Liver (tissue), 9 donors: ENCODE measurements around the gene TOM1L2. TPM values are rescaled to one million over a fixed set of nuclear protein-coding genes. Genes with fewer than 3 reads are reported as not detected.

Experiments
- DNase-seq: peaks from one replicate; pipeline ENCODE4 v3.0.0-alpha.2; 2017; ENCODE audit warnings: low spot score
- H3K27ac ChIP-seq, 2 donors: one replicate each; pipeline ENCODE4 v1.7.0; 2013; ENCODE audit warnings: inconsistent platforms in 2 of 2, low read length in 2 of 2, control low read depth in 1 of 2, low read depth in 1 of 2, mild to moderate bottlenecking in 1 of 2
- H3K27me3 ChIP-seq, 4 donors: one replicate each; pipeline versions ENCODE4 v1.6.1 to v1.7.0; 2013; ENCODE audit warnings: low read length in 3 of 4, inconsistent platforms in 1 of 4, mild to moderate bottlenecking in 1 of 4, moderate library complexity in 1 of 4; ENCODE audit not compliant: control insufficient read depth in 4 of 4, insufficient read depth in 4 of 4
- H3K36me3 ChIP-seq, 4 donors: one replicate each; pipeline versions ENCODE4 v1.6.1 to v1.7.0; 2013; ENCODE audit warnings: low read length in 3 of 4, mild to moderate bottlenecking in 3 of 4, low read depth in 1 of 4, moderate library complexity in 1 of 4; ENCODE audit not compliant: control insufficient read depth in 4 of 4, insufficient read depth in 3 of 4
- H3K4me1 ChIP-seq, 4 donors: one replicate each; pipeline versions ENCODE4 v1.6.1 to v1.7.0; 2013; ENCODE audit warnings: low read length in 3 of 4, mild to moderate bottlenecking in 3 of 4, moderate library complexity in 1 of 4; ENCODE audit not compliant: control insufficient read depth in 4 of 4, insufficient read depth in 4 of 4
- H3K4me3 ChIP-seq, 3 donors: one replicate each; pipeline versions ENCODE4 v1.6.1 to v1.7.0; 2013; ENCODE audit warnings: low read length in 3 of 3, control low read depth in 1 of 3, low read depth in 1 of 3, mild to moderate bottlenecking in 1 of 3
- H3K9ac ChIP-seq, 2 donors: one replicate each; pipeline ENCODE4 v1.7.0; 2013; ENCODE audit warnings: low read length in 2 of 2, mild to moderate bottlenecking in 2 of 2, moderate library complexity in 2 of 2, control low read depth in 1 of 2, low read depth in 1 of 2
- H3K9me3 ChIP-seq, 4 donors: one replicate each; pipeline versions ENCODE4 v1.6.1 to v1.7.0; 2013; ENCODE audit warnings: low read length in 3 of 4; ENCODE audit not compliant: control insufficient read depth in 4 of 4
- EGR1 ChIP-seq, 2 donors: IDR thresholded peaks; 2 replicates each; pipeline ENCODE4 v1.6.1; 2016 to 2018; ENCODE audit warnings: antibody characterized with exemption in 2 of 2, low read depth in 2 of 2
- FOXA1 ChIP-seq: IDR thresholded peaks from 2 replicates; pipeline ENCODE4 v1.6.1; 2016; ENCODE audit warnings: antibody characterized with exemption
- FOXA2 ChIP-seq: IDR thresholded peaks from 2 replicates; pipeline ENCODE4 v1.6.1; 2016; ENCODE audit warnings: antibody characterized with exemption
- GABPA ChIP-seq, 2 donors: IDR thresholded peaks in 1 of 2; conservative IDR thresholded peaks in 1 of 2; 2 replicates each; pipeline ENCODE4 v1.6.1; 2016; ENCODE audit warnings: antibody characterized with exemption in 2 of 2, mild to moderate bottlenecking in 1 of 2, moderate library complexity in 1 of 2
- HNF4A ChIP-seq, 2 donors: conservative IDR thresholded peaks; 2 replicates each; pipeline ENCODE4 v1.6.1; 2016; ENCODE audit warnings: antibody characterized with exemption in 2 of 2, mild to moderate bottlenecking in 2 of 2
- HNF4G ChIP-seq: IDR thresholded peaks from 2 replicates; pipeline ENCODE4 v1.6.1; 2016; ENCODE audit warnings: antibody characterized with exemption
- JUND ChIP-seq, 2 donors: IDR thresholded peaks; 2 replicates each; pipeline ENCODE4 v1.6.1; 2016; ENCODE audit warnings: antibody characterized with exemption in 2 of 2
- NR2F2 ChIP-seq: IDR thresholded peaks from 2 replicates; pipeline ENCODE4 v1.6.1; 2016; ENCODE audit warnings: antibody characterized with exemption
- RAD21 ChIP-seq, 2 donors: IDR thresholded peaks; 2 replicates each; pipeline ENCODE4 v1.6.1; 2016; ENCODE audit warnings: antibody characterized with exemption in 2 of 2, mild to moderate bottlenecking in 2 of 2
- RXRA ChIP-seq, 2 donors: IDR thresholded peaks; 2 replicates each; pipeline ENCODE4 v1.6.1; 2017 to 2018; ENCODE audit warnings: antibody characterized with exemption in 2 of 2, mild to moderate bottlenecking in 1 of 2
- SP1 ChIP-seq: IDR thresholded peaks from 2 replicates; pipeline ENCODE4 v1.6.1; 2018; ENCODE audit warnings: antibody characterized with exemption, mild to moderate bottlenecking
- TAF1 ChIP-seq: conservative IDR thresholded peaks from 2 replicates; pipeline ENCODE4 v1.6.1; 2016; ENCODE audit warnings: antibody characterized with exemption, mild to moderate bottlenecking
- YY1 ChIP-seq: IDR thresholded peaks from 2 replicates; pipeline ENCODE4 v1.6.1; 2016; ENCODE audit warnings: antibody characterized with exemption, mild to moderate bottlenecking
- WGBS: extraction: QIAGEN DNeasy Blood & Tissue Kit; methylation state at CpG from one replicate; pipeline ENCODE4 v1.1.7; 2013; 5-methylcytosine and 5-hydroxymethylcytosine counted together
- polyA plus RNA-seq, 2 donors: library from polyadenylated mRNA; stranded (reverse) in 1 of 2; unstranded in 1 of 2; fragments of 200-250 nt in 1 of 2; fragments of >200 nt in 1 of 2; fragmentation: Nextera tagmentation in 1 of 2; extraction: Ambion mirVana in 1 of 2; gene quantifications; one replicate each; pipeline versions ENCODE4 v1.2.1 to v1.2.3, GENCODE V29; 2013 to 2015
- total RNA-seq, 2 donors: library from RNA; depleted of rRNA; stranded (reverse); fragments of >200 nt; gene quantifications; one replicate each; pipeline ENCODE4 v1.2.3, GENCODE V29; 2014
- TF ChIP-seq, protein P1 (sequence below): IDR thresholded peaks from 2 replicates; pipeline ENCODE4 v1.6.1; 2016; ENCODE audit warnings: antibody characterized with exemption, mild to moderate bottlenecking
- TF ChIP-seq, protein P2 (sequence below): IDR thresholded peaks from 2 replicates; pipeline ENCODE4 v1.6.1; 2016; ENCODE audit warnings: antibody characterized with exemption
- TF ChIP-seq, protein P3 (sequence below): IDR thresholded peaks from 2 replicates; pipeline ENCODE4 v1.6.1; 2016; ENCODE audit warnings: antibody characterized with exemption
- TF ChIP-seq, protein P4 (sequence below): IDR thresholded peaks from 2 replicates; pipeline ENCODE4 v1.6.1; 2016; ENCODE audit warnings: antibody characterized with exemption
- TF ChIP-seq, protein P5 (sequence below): fragments of 150-350 bp; IDR thresholded peaks from 2 replicates; pipeline ENCODE4 v1.5.1; 2017; ENCODE audit warnings: improper control_type of control experiment, low read depth, low read length; ENCODE audit not compliant: missing input control
- donor health status: healthy.
- donor health status: healthy.
- donor health status: healthy.
- donor health status: healthy.
- donor health status: healthy.

Gene TOM1L2
- total and polyA plus RNA-seq, 4 donors = 5.0 to 24.0 (median 9.3) TPM

DNA sequence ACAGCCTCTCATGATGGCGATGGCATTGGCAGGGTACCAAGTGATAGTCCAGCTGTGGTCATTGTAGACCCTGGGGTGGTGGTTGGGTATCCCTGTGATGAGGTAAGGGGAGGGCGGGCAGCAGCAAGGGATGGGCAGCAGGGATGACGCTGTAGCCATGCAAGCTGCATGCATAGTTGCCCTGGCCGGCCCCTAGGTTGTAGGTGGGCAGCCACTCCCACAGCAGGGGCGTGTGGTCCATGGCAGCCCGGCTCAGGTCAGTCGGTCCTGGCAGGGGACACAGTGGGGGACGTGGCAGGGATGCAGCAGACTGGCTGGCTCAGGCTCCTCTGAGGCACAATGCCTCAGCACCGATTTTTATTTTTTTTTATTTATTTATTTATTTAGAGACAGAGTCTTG, 9.1 kb upstream of the TOM1L2 start:
- Histone ChIP-seq H3K9me3 (no peaks in the 10 kb centered on the region), H3K4me3 (no peak overlapping the region), H3K27me3 (no peaks in the 10 kb centered on the region), H3K9ac (no peak overlapping the region), H3K4me1 (peaks cover 0 to 4% (median 0%) of the 10 kb centered on the region in 4 donors), H3K27ac (no peak overlapping the region), H3K36me3 (no peaks in the 10 kb centered on the region)
- TF ChIP-seq TAF1 (no peak), GABPA (IDR thresholded peaks at IDR 0.05 in 1 of 2, conservative IDR thresholded peaks at IDR 0.05 in 1 of 2) (no peak), SP1 (no peak), RXRA (IDR thresholded peaks at IDR 0.05) (no peak), FOXA2 (no peak), EGR1 (IDR thresholded peaks at IDR 0.05; ENCODE audit: low read depth in 2 of 2) (no peak), HNF4A (conservative IDR thresholded peaks at IDR 0.05) (no peak), NR2F2 (no peak), HNF4G (no peak), JUND (IDR thresholded peaks at IDR 0.05) (no peak), RAD21 (IDR thresholded peaks at IDR 0.05) (no peak), FOXA1 (no peak)
- TF ChIP-seq, protein P1, sequence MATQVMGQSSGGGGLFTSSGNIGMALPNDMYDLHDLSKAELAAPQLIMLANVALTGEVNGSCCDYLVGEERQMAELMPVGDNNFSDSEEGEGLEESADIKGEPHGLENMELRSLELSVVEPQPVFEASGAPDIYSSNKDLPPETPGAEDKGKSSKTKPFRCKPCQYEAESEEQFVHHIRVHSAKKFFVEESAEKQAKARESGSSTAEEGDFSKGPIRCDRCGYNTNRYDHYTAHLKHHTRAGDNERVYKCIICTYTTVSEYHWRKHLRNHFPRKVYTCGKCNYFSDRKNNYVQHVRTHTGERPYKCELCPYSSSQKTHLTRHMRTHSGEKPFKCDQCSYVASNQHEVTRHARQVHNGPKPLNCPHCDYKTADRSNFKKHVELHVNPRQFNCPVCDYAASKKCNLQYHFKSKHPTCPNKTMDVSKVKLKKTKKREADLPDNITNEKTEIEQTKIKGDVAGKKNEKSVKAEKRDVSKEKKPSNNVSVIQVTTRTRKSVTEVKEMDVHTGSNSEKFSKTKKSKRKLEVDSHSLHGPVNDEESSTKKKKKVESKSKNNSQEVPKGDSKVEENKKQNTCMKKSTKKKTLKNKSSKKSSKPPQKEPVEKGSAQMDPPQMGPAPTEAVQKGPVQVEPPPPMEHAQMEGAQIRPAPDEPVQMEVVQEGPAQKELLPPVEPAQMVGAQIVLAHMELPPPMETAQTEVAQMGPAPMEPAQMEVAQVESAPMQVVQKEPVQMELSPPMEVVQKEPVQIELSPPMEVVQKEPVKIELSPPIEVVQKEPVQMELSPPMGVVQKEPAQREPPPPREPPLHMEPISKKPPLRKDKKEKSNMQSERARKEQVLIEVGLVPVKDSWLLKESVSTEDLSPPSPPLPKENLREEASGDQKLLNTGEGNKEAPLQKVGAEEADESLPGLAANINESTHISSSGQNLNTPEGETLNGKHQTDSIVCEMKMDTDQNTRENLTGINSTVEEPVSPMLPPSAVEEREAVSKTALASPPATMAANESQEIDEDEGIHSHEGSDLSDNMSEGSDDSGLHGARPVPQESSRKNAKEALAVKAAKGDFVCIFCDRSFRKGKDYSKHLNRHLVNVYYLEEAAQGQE = no peak
- TF ChIP-seq, protein P2, sequence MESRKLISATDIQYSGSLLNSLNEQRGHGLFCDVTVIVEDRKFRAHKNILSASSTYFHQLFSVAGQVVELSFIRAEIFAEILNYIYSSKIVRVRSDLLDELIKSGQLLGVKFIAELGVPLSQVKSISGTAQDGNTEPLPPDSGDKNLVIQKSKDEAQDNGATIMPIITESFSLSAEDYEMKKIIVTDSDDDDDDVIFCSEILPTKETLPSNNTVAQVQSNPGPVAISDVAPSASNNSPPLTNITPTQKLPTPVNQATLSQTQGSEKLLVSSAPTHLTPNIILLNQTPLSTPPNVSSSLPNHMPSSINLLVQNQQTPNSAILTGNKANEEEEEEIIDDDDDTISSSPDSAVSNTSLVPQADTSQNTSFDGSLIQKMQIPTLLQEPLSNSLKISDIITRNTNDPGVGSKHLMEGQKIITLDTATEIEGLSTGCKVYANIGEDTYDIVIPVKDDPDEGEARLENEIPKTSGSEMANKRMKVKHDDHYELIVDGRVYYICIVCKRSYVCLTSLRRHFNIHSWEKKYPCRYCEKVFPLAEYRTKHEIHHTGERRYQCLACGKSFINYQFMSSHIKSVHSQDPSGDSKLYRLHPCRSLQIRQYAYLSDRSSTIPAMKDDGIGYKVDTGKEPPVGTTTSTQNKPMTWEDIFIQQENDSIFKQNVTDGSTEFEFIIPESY = no peak
- TF ChIP-seq, protein P3, sequence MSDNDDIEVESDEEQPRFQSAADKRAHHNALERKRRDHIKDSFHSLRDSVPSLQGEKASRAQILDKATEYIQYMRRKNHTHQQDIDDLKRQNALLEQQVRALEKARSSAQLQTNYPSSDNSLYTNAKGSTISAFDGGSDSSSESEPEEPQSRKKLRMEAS = no peak
- TF ChIP-seq, protein P4, sequence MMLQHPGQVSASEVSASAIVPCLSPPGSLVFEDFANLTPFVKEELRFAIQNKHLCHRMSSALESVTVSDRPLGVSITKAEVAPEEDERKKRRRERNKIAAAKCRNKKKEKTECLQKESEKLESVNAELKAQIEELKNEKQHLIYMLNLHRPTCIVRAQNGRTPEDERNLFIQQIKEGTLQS = no peak
- DNase-seq = no peak
- 91% methylated on average over 9 of the region's 9 CpGs for WGBS

DNA sequence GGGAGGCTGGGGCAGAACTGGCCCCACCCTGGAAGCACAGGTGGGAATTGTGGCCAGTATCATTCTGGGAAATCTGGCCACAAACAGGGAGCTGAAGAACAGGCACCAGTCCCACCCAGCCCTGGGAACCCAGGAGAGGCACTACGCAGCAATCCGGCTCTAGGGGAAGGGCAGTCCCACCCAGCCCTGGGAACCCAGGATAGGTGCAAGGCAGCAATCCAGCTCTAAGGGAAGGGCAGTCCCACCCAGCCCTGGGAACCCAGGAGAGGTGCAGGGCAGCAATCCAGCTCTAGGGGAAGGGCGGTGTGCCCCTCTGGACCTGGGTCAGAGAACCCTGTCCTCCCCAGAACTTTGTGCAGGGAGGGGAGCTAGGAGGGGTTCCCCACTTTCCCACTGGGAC, 7.6 kb upstream of the TOM1L2 start:
- Histone ChIP-seq H3K27ac (no peak overlapping the region), H3K9ac (no peak overlapping the region), H3K9me3 (no peaks in the 10 kb centered on the region), H3K4me1 (no peaks in the 10 kb centered on the region), H3K4me3 (no peak overlapping the region), H3K27me3 (no peaks in the 10 kb centered on the region), H3K36me3 (no peaks in the 10 kb centered on the region)
- no peak for DNase-seq
- WGBS = 82% methylated on average over 3 of the region's 3 CpGs
- no peak for TF ChIP-seq FOXA2
- no peak for TF ChIP-seq RXRA (IDR thresholded peaks at IDR 0.05)
- TF ChIP-seq, protein P4 = no peak
- TF ChIP-seq, protein P1 = no peak
- no peak for TF ChIP-seq HNF4G
- TF ChIP-seq YY1 = no peak
- TF ChIP-seq FOXA1 = no peak
- no peak for TF ChIP-seq SP1
- TF ChIP-seq RAD21 (IDR thresholded peaks at IDR 0.05) = no peak
- TF ChIP-seq GABPA (IDR thresholded peaks at IDR 0.05 in 1 of 2, conservative IDR thresholded peaks at IDR 0.05 in 1 of 2) = no peak
- no peak for TF ChIP-seq HNF4A (conservative IDR thresholded peaks at IDR 0.05)
- TF ChIP-seq TAF1 = no peak
- TF ChIP-seq, protein P5, sequence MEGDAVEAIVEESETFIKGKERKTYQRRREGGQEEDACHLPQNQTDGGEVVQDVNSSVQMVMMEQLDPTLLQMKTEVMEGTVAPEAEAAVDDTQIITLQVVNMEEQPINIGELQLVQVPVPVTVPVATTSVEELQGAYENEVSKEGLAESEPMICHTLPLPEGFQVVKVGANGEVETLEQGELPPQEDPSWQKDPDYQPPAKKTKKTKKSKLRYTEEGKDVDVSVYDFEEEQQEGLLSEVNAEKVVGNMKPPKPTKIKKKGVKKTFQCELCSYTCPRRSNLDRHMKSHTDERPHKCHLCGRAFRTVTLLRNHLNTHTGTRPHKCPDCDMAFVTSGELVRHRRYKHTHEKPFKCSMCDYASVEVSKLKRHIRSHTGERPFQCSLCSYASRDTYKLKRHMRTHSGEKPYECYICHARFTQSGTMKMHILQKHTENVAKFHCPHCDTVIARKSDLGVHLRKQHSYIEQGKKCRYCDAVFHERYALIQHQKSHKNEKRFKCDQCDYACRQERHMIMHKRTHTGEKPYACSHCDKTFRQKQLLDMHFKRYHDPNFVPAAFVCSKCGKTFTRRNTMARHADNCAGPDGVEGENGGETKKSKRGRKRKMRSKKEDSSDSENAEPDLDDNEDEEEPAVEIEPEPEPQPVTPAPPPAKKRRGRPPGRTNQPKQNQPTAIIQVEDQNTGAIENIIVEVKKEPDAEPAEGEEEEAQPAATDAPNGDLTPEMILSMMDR = no peak
- no peak for TF ChIP-seq EGR1 (IDR thresholded peaks at IDR 0.05; ENCODE audit: low read depth in 2 of 2)
- TF ChIP-seq, protein P3 = no peak
